ENCODE data around the gene RAI1.

Gene RAI1

DNA sequence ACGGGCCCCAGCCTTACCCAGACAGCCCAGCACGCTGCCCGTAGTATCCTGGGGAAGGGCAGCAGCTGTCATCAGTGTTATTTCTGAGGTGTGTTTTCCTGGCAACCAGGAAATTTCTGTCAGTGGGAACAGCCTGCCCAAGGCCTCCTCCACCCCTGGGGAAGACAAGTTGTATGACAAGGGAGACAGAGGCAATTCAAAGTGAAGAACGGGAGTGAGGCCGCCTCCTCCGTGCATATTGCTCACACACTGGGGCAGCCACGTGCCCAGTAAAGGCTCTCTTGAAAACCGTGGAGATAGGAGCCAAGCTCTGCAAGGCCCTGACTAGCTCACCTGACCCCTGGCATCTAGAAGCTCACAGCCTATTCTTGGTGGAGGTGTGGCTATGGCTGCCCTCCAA is 57.6 kb downstream of the RAI1 start:
- WGBS, result 73% methylated on average over 8 of the region's 8 CpGs
- H2BK120ac ChIP-seq (ENCODE audit: low read depth, low read length), result no peak overlapping the region

DNA sequence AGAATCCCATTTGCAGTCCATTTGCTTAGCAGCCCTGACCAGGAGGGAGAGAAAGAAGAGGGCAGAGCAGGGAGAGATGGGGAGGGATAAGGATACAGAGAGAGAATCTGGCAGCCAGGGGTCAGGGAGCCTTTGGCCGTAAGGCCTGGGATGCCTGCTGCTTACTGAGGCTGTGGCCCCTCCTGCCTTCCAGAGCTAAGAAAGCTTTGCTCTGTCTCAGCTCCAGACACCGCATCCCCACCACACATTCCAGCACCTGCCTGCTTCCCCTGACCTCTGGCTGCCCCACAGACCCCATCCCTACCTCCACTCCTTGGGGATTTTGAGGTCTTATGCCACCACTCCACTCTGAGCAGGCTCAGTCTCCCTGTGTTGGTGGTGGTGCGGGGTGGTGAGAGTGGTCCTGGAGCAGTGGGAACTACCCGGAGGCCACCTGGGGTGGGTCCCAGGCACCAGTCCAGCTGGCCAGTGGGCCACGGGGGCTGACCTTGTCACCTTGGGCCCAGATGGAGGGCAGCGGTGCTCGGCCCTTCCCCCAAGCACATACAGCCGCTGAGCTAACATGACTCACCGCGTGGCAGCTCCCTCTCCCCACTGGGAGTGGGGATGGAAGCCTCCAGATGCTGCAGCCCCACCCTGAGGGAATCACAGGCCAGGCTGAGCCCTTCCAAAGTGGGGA is 58.3 kb downstream of the RAI1 start:
- peak overlapping the region in 1 of 2 experiments; percentile 56 for H3K4me3 ChIP-seq (ENCODE audit: insufficient read depth in 1 of 2, low read depth in 1 of 2, low read length in 2 of 2)
- no peaks in the 10 kb centered on the region for H3K9me3 ChIP-seq (ENCODE audit: control insufficient read depth, low read length)
- H3K14ac ChIP-seq (ENCODE audit: low read length in 2 of 2), result peak overlapping the region in 1 of 2 experiments; percentile 91
- H2AFZ ChIP-seq (ENCODE audit: low read depth, low read length), result no peak overlapping the region
- peak overlapping the region; percentile 14 for H3K9ac ChIP-seq (ENCODE audit: low read length)
- H2BK120ac ChIP-seq (ENCODE audit: low read depth, low read length), result no peak overlapping the region
- H2AK5ac ChIP-seq (ENCODE audit: low read length, severe bottlenecking), result peak overlapping the region; percentile 89
- no peak overlapping the region for H3K4me2 ChIP-seq (ENCODE audit: low read length, poor library complexity, severe bottlenecking)
- no peak overlapping the region for H2BK5ac ChIP-seq (ENCODE audit: low read depth, low read length, poor library complexity, severe bottlenecking)
- no peaks in the 10 kb centered on the region for H3K36me3 ChIP-seq (ENCODE audit: control insufficient read depth in 1 of 2, insufficient read depth in 2 of 2, low read depth in 1 of 2, low read length in 2 of 2)
- H3K4me1 ChIP-seq (ENCODE audit: control insufficient read depth, insufficient read depth, low read depth, low read length), result peaks cover 51% of the 10 kb centered on the region
- peak; percentile 76 for DNase-seq
- H3K27me3 ChIP-seq (ENCODE audit: control insufficient read depth in 1 of 2, insufficient read depth in 1 of 2, low read length in 2 of 2), result no peaks in the 10 kb centered on the region
- H2BK15ac ChIP-seq (ENCODE audit: low read depth, poor library complexity, severe bottlenecking), result no peak overlapping the region
- H2BK12ac ChIP-seq (ENCODE audit: low read length in 2 of 2), result peak overlapping the region; percentile 46 to 88
- H4K8ac ChIP-seq (ENCODE audit: low read length), result peak overlapping the region; percentile 5
- peak overlapping the region; percentile 86 to 92 for H3K4ac ChIP-seq (ENCODE audit: low read depth in 1 of 2, low read length in 2 of 2)
- 23% methylated on average over 10 of the region's 10 CpGs for WGBS
- no peak overlapping the region for H3K27ac ChIP-seq (ENCODE audit: low read length, poor library complexity, severe bottlenecking)
- peak overlapping the region; percentile 70 to 92 for H3K18ac ChIP-seq (ENCODE audit: low read depth in 1 of 2, low read length in 2 of 2)
- H3K23ac ChIP-seq (ENCODE audit: low read length in 2 of 2), result no peak overlapping the region
- H4K91ac ChIP-seq (ENCODE audit: low read length), result peak overlapping the region; percentile 85
- H3K79me1 ChIP-seq (replicated peaks; ENCODE audit: low read length, poor library complexity, severe bottlenecking), result peaks cover 50% of the 10 kb centered on the region

More for the DNA sequence above, 57.6 kb downstream of the RAI1 start:
- H3K23ac ChIP-seq (ENCODE audit: low read length in 2 of 2), result no peak overlapping the region
- H3K27ac ChIP-seq (ENCODE audit: low read length, poor library complexity, severe bottlenecking), result peak overlapping the region; percentile 12
- peak overlapping the region; percentile 70 to 79 for H3K18ac ChIP-seq (ENCODE audit: low read depth in 1 of 2, low read length in 2 of 2)
- no peak overlapping the region for H4K8ac ChIP-seq (ENCODE audit: low read length)
- H3K79me1 ChIP-seq (replicated peaks; ENCODE audit: low read length, poor library complexity, severe bottlenecking), result peaks cover 53% of the 10 kb centered on the region
- H2BK15ac ChIP-seq (ENCODE audit: low read depth, poor library complexity, severe bottlenecking), result no peak overlapping the region
- H3K9ac ChIP-seq (ENCODE audit: low read length), result peak overlapping the region; percentile 14
- H3K4me1 ChIP-seq (ENCODE audit: control insufficient read depth, insufficient read depth, low read depth, low read length), result peaks cover 51% of the 10 kb centered on the region
- H3K4me3 ChIP-seq (ENCODE audit: insufficient read depth in 1 of 2, low read depth in 1 of 2, low read length in 2 of 2), result no peak overlapping the region
- H2AK5ac ChIP-seq (ENCODE audit: low read length, severe bottlenecking), result peak overlapping the region; percentile 64
- peak overlapping the region in 1 of 2 experiments; percentile 50 for H2BK12ac ChIP-seq (ENCODE audit: low read length in 2 of 2)
- no peaks in the 10 kb centered on the region for H3K9me3 ChIP-seq (ENCODE audit: control insufficient read depth, low read length)
- H3K4me2 ChIP-seq (ENCODE audit: low read length, poor library complexity, severe bottlenecking), result no peak overlapping the region
- H3K27me3 ChIP-seq (ENCODE audit: control insufficient read depth in 1 of 2, insufficient read depth in 1 of 2, low read length in 2 of 2), result no peaks in the 10 kb centered on the region
- H4K91ac ChIP-seq (ENCODE audit: low read length), result peak overlapping the region; percentile 15
- H3K4ac ChIP-seq (ENCODE audit: low read depth in 1 of 2, low read length in 2 of 2), result peak overlapping the region in 1 of 2 experiments; percentile 42
- DNase-seq, result peak; percentile 32
- H2AFZ ChIP-seq (ENCODE audit: low read depth, low read length), result no peak overlapping the region
- H2BK5ac ChIP-seq (ENCODE audit: low read depth, low read length, poor library complexity, severe bottlenecking), result no peak overlapping the region
- H3K14ac ChIP-seq (ENCODE audit: low read length in 2 of 2), result no peak overlapping the region
- H3K36me3 ChIP-seq (ENCODE audit: control insufficient read depth in 1 of 2, insufficient read depth in 2 of 2, low read depth in 1 of 2, low read length in 2 of 2), result no peaks in the 10 kb centered on the region

DNA sequence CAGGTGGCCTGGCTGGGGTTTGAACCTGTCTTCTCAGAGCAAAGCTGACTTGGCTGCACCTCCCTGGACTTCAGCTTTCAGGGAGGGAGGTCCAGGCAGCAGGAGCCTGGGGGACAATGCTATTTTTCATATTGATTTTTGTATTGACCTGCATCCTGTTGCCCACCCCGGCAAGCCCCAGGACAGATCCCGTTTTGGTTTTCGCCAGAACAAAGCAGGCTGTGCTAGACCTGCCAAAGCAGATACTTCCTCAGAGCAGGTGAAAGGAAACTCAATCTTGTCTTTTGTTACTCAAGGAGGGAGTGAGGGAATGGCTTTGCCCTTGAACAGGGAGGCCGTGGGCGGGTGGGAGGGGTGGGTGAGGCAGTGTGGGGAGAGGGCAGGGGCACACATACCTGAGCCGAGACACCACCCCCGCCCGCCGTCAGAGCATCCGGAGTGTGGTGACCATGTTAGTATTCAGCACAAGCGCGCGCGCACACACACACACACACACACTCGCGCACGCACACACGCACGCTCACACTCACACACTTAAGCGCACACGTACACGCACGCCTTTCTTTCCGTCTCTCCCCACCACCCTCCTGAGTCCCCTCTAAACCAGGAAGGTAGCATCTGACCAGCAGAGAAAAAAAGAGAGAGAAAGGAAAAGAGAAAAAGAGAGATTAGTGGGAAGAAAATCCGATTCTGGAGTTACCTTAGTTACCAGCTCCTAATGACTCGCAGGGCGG is 59.5 kb downstream of the RAI1 start:
- peak overlapping the region in 1 of 2 experiments; percentile 73 for H2BK12ac ChIP-seq (ENCODE audit: low read length in 2 of 2)
- peaks cover 0 to 3% of the 10 kb centered on the region in 2 experiments for H3K36me3 ChIP-seq (ENCODE audit: control insufficient read depth in 1 of 2, insufficient read depth in 2 of 2, low read depth in 1 of 2, low read length in 2 of 2)
- no peaks in the 10 kb centered on the region for H3K9me3 ChIP-seq (ENCODE audit: control insufficient read depth, low read length)
- peak overlapping the region; percentile 86 to 92 for H3K4ac ChIP-seq (ENCODE audit: low read depth in 1 of 2, low read length in 2 of 2)
- H3K18ac ChIP-seq (ENCODE audit: low read depth in 1 of 2, low read length in 2 of 2), result peak overlapping the region; percentile 68 to 92
- no peak overlapping the region for H2AFZ ChIP-seq (ENCODE audit: low read depth, low read length)
- peak overlapping the region; percentile 34 for H4K91ac ChIP-seq (ENCODE audit: low read length)
- H2BK120ac ChIP-seq (ENCODE audit: low read depth, low read length), result peak overlapping the region; percentile 42
- peak overlapping the region in 1 of 2 experiments; percentile 60 for H3K23ac ChIP-seq (ENCODE audit: low read length in 2 of 2)
- H3K79me1 ChIP-seq (replicated peaks; ENCODE audit: low read length, poor library complexity, severe bottlenecking), result peaks cover 52% of the 10 kb centered on the region
- peak overlapping the region; percentile 89 for H2AK5ac ChIP-seq (ENCODE audit: low read length, severe bottlenecking)
- peak overlapping the region; percentile 81 for H4K8ac ChIP-seq (ENCODE audit: low read length)
- H3K4me1 ChIP-seq (ENCODE audit: control insufficient read depth, insufficient read depth, low read depth, low read length), result peaks cover 51% of the 10 kb centered on the region
- peak; percentile 22 for DNase-seq
- H3K9ac ChIP-seq (ENCODE audit: low read length), result peak overlapping the region; percentile 78
- WGBS, result 73% methylated on average over 12 of the region's 27 CpGs
- H3K27ac ChIP-seq (ENCODE audit: low read length, poor library complexity, severe bottlenecking), result no peak overlapping the region
- H3K14ac ChIP-seq (ENCODE audit: low read length in 2 of 2), result peak overlapping the region in 1 of 2 experiments; percentile 74
- no peaks in the 10 kb centered on the region for H3K27me3 ChIP-seq (ENCODE audit: control insufficient read depth in 1 of 2, insufficient read depth in 1 of 2, low read length in 2 of 2)
- no peak overlapping the region for H2BK5ac ChIP-seq (ENCODE audit: low read depth, low read length, poor library complexity, severe bottlenecking)
- peak overlapping the region; percentile 65 for H2BK15ac ChIP-seq (ENCODE audit: low read depth, poor library complexity, severe bottlenecking)
- H3K4me2 ChIP-seq (ENCODE audit: low read length, poor library complexity, severe bottlenecking), result no peak overlapping the region
- no peak overlapping the region for H3K4me3 ChIP-seq (ENCODE audit: insufficient read depth in 1 of 2, low read depth in 1 of 2, low read length in 2 of 2)
